Glutamatergic neuron (in vitro differentiated cells): Measurements from ENCODE around the gene BDH1. TPM values are rescaled to one million over a fixed set of nuclear protein-coding genes. Genes with fewer than 3 reads are reported as not detected.

Experiments used
- DNase-seq: peaks from one replicate; pipeline ENCODE4 v3.0.0; 2022
- H3K27ac Mint-ChIP-seq: one replicate; pipeline ENCODE4 v1.8.0; 2020; ENCODE audit warnings: mild to moderate bottlenecking, mixed read lengths, inconsistent platforms; ENCODE audit not compliant: unreplicated experiment
- H3K27me3 Mint-ChIP-seq: one replicate; pipeline ENCODE4 v1.8.0; 2020; ENCODE audit warnings: mild to moderate bottlenecking, moderate library complexity, mixed read lengths, inconsistent platforms; ENCODE audit not compliant: unreplicated experiment
- H3K36me3 Mint-ChIP-seq: one replicate; pipeline ENCODE4 v1.8.0; 2020; ENCODE audit warnings: mild to moderate bottlenecking, mixed read lengths, inconsistent platforms; ENCODE audit not compliant: unreplicated experiment
- H3K4me1 Mint-ChIP-seq: one replicate; pipeline ENCODE4 v1.8.0; 2020; ENCODE audit warnings: mild to moderate bottlenecking, low read depth, mixed read lengths, inconsistent platforms; ENCODE audit not compliant: unreplicated experiment
- H3K4me3 Mint-ChIP-seq: one replicate; pipeline ENCODE4 v1.8.0; 2020; ENCODE audit warnings: mild to moderate bottlenecking, mixed read lengths, inconsistent platforms; ENCODE audit not compliant: unreplicated experiment
- H3K9me3 Mint-ChIP-seq: one replicate; pipeline ENCODE4 v1.8.0; 2020; ENCODE audit warnings: mild to moderate bottlenecking, moderate library complexity, mixed read lengths, inconsistent platforms; ENCODE audit not compliant: unreplicated experiment
- CTCF ChIP-seq: fragments of 200-600 bp; sonication (generic); IDR thresholded peaks from one replicate; pipeline ENCODE4 v1.5.0; 2021; ENCODE audit not compliant: partially characterized antibody, unreplicated experiment
- total RNA-seq: library from RNA; stranded (reverse); fragmentation: NEBNext Ultra II Directional; extraction: Animal tissue kit (Norgen Biotek cat#: 25700); gene quantifications from one replicate; pipeline ENCODE4 v1.2.1, GENCODE V29; 2021; ENCODE audit not compliant: unreplicated experiment

Gene BDH1
- total RNA-seq, 1 donor from 2014 or later: 19.4 TPM

GRCh38 chr3:197599089-197599765 is 43.5 kb upstream of the BDH1 start:
- H3K9me3 Mint-ChIP-seq: peaks cover 19% of the 10 kb centered on the region

DNA sequence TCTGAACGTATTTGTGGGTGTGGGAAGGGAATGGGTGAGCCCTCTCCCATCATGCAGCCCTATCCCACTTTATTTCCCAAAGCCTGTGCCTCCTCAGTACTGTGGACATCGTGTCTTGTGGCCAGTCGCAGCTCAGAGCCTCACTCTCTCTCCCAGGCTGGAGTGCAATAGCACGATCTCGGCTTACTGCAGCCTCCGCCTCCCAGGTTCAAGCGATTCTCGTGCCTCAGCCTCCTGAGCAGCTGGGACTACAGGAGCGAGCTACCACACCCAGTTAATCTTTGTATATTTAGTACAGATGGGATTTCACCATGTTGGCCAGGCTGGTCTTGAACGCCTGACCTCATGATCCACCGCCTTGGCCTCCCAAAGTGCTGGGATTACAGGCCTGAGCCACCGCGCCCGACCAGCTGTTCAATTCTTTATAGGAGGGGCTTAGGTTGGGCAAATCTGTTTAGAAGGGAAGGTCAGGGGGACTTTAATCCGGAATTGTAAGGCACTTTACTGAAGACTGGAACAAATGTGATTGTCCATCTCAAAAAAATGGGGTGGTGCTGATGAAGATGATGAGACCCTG is 42.7 kb upstream of the BDH1 start:
- Mint-ChIP-seq H3K27me3 (peaks cover 2% of the 10 kb centered on the region), H3K9me3 (peaks cover 14% of the 10 kb centered on the region), H3K36me3 (peaks cover 6% of the 10 kb centered on the region), H3K4me1 (peaks cover 16% of the 10 kb centered on the region), H3K4me3 (no peak overlapping the region), H3K27ac (peak overlapping the region; percentile 28)
- DNase-seq: no peak
- TF ChIP-seq CTCF: no peak

More at GRCh38 chr3:197599089-197599765, 43.5 kb upstream of the BDH1 start:
- DNase-seq: peak; percentile 91
- Mint-ChIP-seq H3K27me3 (peaks cover 2% of the 10 kb centered on the region), H3K36me3 (peaks cover 14% of the 10 kb centered on the region), H3K4me3 (peak overlapping the region; percentile 65), H3K27ac (peak overlapping the region; percentile 88), H3K4me1 (peaks cover 17% of the 10 kb centered on the region)
- peak; percentile 96 for TF ChIP-seq CTCF

DNA sequence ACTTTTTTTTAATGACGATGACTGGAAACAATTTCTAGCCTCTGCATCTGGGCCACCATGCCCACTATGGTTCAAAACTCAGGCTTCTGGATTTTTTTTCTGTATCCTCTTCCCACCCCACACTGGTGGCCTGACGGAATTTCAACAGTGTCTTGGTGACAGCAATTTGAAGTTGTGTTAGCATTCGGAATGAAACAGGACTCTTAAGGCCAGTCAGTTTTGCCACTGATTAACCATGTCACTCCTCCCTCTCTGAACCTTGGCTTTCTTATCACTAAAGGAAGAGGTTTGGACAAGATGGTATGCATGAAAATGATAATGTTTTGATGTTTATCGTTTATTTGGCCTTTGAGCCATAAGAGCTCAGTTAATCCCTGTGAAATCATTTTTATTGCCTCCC is 41.6 kb upstream of the BDH1 start:
- Mint-ChIP-seq H3K4me3 (no peak overlapping the region), H3K36me3 (no peaks in the 10 kb centered on the region), H3K9me3 (peaks cover 7% of the 10 kb centered on the region), H3K27ac (no peak overlapping the region), H3K4me1 (peaks cover 22% of the 10 kb centered on the region), H3K27me3 (peaks cover 6% of the 10 kb centered on the region)
- DNase-seq: no peak
- TF ChIP-seq CTCF: no peak

DNA sequence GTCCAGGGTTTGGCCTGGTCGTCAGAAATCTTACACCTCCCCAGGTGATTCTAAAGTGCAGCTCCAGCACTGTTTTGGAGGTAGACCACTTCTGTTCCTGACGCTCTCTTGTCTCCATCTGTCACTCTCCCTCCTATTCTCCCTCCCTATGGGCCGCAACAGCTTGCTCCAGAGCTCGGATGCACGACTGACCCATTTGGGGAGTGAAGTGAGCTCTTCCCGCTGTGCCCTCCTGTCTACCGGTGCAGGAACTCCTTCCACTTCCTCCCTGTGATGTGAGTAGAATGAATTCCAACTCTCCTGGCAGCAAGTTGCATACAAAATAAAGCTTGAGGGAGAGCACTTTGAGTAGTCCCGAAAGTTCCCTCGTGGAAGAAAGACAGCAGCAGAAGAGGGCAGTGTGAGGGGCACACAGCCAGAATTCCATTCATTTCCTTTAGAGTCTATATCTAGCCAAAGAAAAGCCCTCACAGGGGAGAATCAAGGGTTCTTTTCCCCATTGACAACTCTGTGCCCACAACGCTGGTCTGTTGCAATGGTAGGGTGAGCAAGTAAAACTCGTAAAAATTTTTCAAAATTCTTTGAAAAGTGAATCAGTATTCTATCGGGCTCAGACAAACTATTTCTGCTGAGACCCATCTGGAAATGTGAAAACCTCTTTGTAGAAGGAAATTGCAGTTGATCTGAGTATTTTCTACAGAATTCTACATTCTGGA is 39.9 kb upstream of the BDH1 start:
- H3K27me3 Mint-ChIP-seq: peaks cover 9% of the 10 kb centered on the region
- H3K36me3 Mint-ChIP-seq: no peaks in the 10 kb centered on the region
- TF ChIP-seq CTCF: no peak
- peak overlapping the region; percentile 67 for H3K27ac Mint-ChIP-seq
- DNase-seq: no peak
- peak overlapping the region; percentile 68 for H3K4me3 Mint-ChIP-seq
- peaks cover 23% of the 10 kb centered on the region for H3K4me1 Mint-ChIP-seq
- peaks cover 8% of the 10 kb centered on the region for H3K9me3 Mint-ChIP-seq

- Mint-ChIP-seq H3K36me3 (no peaks in the 10 kb centered on the region), H3K9me3 (peaks cover 6% of the 10 kb centered on the region), H3K27me3 (peaks cover 9% of the 10 kb centered on the region), H3K4me1 (peaks cover 21% of the 10 kb centered on the region), H3K4me3 (no peak overlapping the region), H3K27ac (no peak overlapping the region)
- no peak for TF ChIP-seq CTCF
- DNase-seq: no peak
Measured at GRCh38 chr3:197593046-197593380, 37.2 kb upstream of the BDH1 start.
